Medulla oblongata (tissue), 1 donor: ENCODE data around the gene RTCA.
"Not testable (repeated sequence)": the region's sequence is repeated elsewhere in the genome, so short reads cannot be mapped to it uniquely, and the experiment has no call there.

Source experiments
- DNase-seq: peaks from one replicate; pipeline ENCODE4 v3.0.0-alpha.2; 2015; ENCODE audit errors: extremely low spot score

The RTCA gene

GRCh38 chr1:100261686-100262085, 4.3 kb upstream of the RTCA start:
- no peak for DNase-seq

GRCh38 chr1:100264081-100264480, 1.9 kb upstream of the RTCA start:
- not testable (repeated sequence) for DNase-seq

GRCh38 chr1:100265562-100265930, 470 bp upstream of the RTCA start:
- no peak for DNase-seq

GRCh38 chr1:100266741-100267140, 725 bp downstream of the RTCA start:
- DNase-seq = no peak

- no peak for DNase-seq
Measured at GRCh38 chr1:100267284-100267683, 1.3 kb downstream of the RTCA start.

GRCh38 chr1:100268202-100268601, 2.2 kb downstream of the RTCA start:
- no peak for DNase-seq

GRCh38 chr1:100277866-100278265, 11.8 kb downstream of the RTCA start:
- no peak for DNase-seq

GRCh38 chr1:100279358-100279923, 13.4 kb downstream of the RTCA start:
- no peak for DNase-seq

- no peak for DNase-seq
Measured at GRCh38 chr1:100279954-100280682, 14.1 kb downstream of the RTCA start.

GRCh38 chr1:100284591-100284990, 18.6 kb downstream of the RTCA start:
- no peak for DNase-seq

- DNase-seq = no peak
Measured at GRCh38 chr1:100287162-100287561, 21.1 kb downstream of the RTCA start.

- no peak for DNase-seq
Measured at GRCh38 chr1:100290291-100290690, 24.3 kb downstream of the RTCA start.

GRCh38 chr1:100292711-100293110, 26.7 kb downstream of the RTCA start:
- no peak for DNase-seq

- DNase-seq = no peak
Measured at GRCh38 chr1:100296140-100296539, 30.1 kb downstream of the RTCA start.

GRCh38 chr1:100296997-100297396, 31.0 kb downstream of the RTCA start:
- DNase-seq = not testable (repeated sequence)

- DNase-seq = no peak
Measured at GRCh38 chr1:100298512-100298911, 32.5 kb downstream of the RTCA start.

GRCh38 chr1:100299521-100300222, 33.7 kb downstream of the RTCA start:
- no peak for DNase-seq

- DNase-seq = no peak
Measured at GRCh38 chr1:100300691-100301090, 34.7 kb downstream of the RTCA start.

GRCh38 chr1:100302739-100303138, 36.7 kb downstream of the RTCA start:
- no peak for DNase-seq

- no peak for DNase-seq
Measured at GRCh38 chr1:100304227-100304626, 38.2 kb downstream of the RTCA start.

GRCh38 chr1:100304921-100305320, 38.9 kb downstream of the RTCA start:
- DNase-seq = no peak

GRCh38 chr1:100305954-100306353, 39.9 kb downstream of the RTCA start:
- DNase-seq = no peak

GRCh38 chr1:100306735-100307313, 40.8 kb downstream of the RTCA start:
- DNase-seq = no peak
